ENCODE data around the gene CAMTA1.

- TF ChIP-seq CTCF (IDR thresholded peaks at IDR 0.05) (no peak), REST (IDR thresholded peaks at IDR 0.05; ENCODE audit: low read depth, low read length) (no peak), FOXM1 (IDR thresholded peaks at IDR 0.05; ENCODE audit: low read depth) (no peak), POLR2AphosphoS5 (IDR thresholded peaks at IDR 0.05; ENCODE audit: low read depth, low read length) (no peak), SIN3A (IDR thresholded peaks at IDR 0.05; ENCODE audit: borderline replicate concordance, low read depth, low read length) (no peak), EP300 (IDR thresholded peaks at IDR 0.05; ENCODE audit: borderline replicate concordance in 1 of 2, low read depth in 1 of 2, low read length in 1 of 2) (no peak), MAX (IDR thresholded peaks at IDR 0.05; ENCODE audit: low read depth) (no peak)
These were observed 206.0 kb downstream of the CAMTA1 start for GRCh38 chr1:6991266-6991665.
